Glutamatergic neuron (in vitro differentiated cells): ENCODE results near the gene FBLN1. TPM values are rescaled to one million over a fixed set of nuclear protein-coding genes. Genes with fewer than 3 reads are reported as not detected.

Experiments
- DNase-seq: peaks from one replicate; pipeline ENCODE4 v3.0.0; 2022
- H3K27ac Mint-ChIP-seq: one replicate; pipeline ENCODE4 v1.8.0; 2020; ENCODE audit warnings: mild to moderate bottlenecking, mixed read lengths, inconsistent platforms; ENCODE audit not compliant: unreplicated experiment
- H3K27me3 Mint-ChIP-seq: one replicate; pipeline ENCODE4 v1.8.0; 2020; ENCODE audit warnings: mild to moderate bottlenecking, moderate library complexity, mixed read lengths, inconsistent platforms; ENCODE audit not compliant: unreplicated experiment
- H3K36me3 Mint-ChIP-seq: one replicate; pipeline ENCODE4 v1.8.0; 2020; ENCODE audit warnings: mild to moderate bottlenecking, mixed read lengths, inconsistent platforms; ENCODE audit not compliant: unreplicated experiment
- H3K4me1 Mint-ChIP-seq: one replicate; pipeline ENCODE4 v1.8.0; 2020; ENCODE audit warnings: mild to moderate bottlenecking, low read depth, mixed read lengths, inconsistent platforms; ENCODE audit not compliant: unreplicated experiment
- H3K4me3 Mint-ChIP-seq: one replicate; pipeline ENCODE4 v1.8.0; 2020; ENCODE audit warnings: mild to moderate bottlenecking, mixed read lengths, inconsistent platforms; ENCODE audit not compliant: unreplicated experiment
- H3K9me3 Mint-ChIP-seq: one replicate; pipeline ENCODE4 v1.8.0; 2020; ENCODE audit warnings: mild to moderate bottlenecking, moderate library complexity, mixed read lengths, inconsistent platforms; ENCODE audit not compliant: unreplicated experiment
- CTCF ChIP-seq: fragments of 200-600 bp; sonication (generic); IDR thresholded peaks from one replicate; pipeline ENCODE4 v1.5.0; 2021; ENCODE audit not compliant: partially characterized antibody, unreplicated experiment
- total RNA-seq: library from RNA; stranded (reverse); fragmentation: NEBNext Ultra II Directional; extraction: Animal tissue kit (Norgen Biotek cat#: 25700); gene quantifications from one replicate; pipeline ENCODE4 v1.2.1, GENCODE V29; 2021; ENCODE audit not compliant: unreplicated experiment

Gene FBLN1
- total RNA-seq, 1 donor from 2014 or later = 184 TPM

GRCh38 chr22:45544588-45545170, 42.0 kb downstream of the FBLN1 start:
- no peak for DNase-seq
- Mint-ChIP-seq H3K27me3 (peaks cover 3% of the 10 kb centered on the region), H3K9me3 (peaks cover 12% of the 10 kb centered on the region), H3K4me1 (no peaks in the 10 kb centered on the region), H3K36me3 (no peaks in the 10 kb centered on the region), H3K4me3 (no peak overlapping the region), H3K27ac (no peak overlapping the region)
- no peak for TF ChIP-seq CTCF

GRCh38 chr22:45546333-45547015, 43.8 kb downstream of the FBLN1 start:
- Mint-ChIP-seq H3K4me1 (peaks cover 5% of the 10 kb centered on the region), H3K27ac (no peak overlapping the region), H3K36me3 (no peaks in the 10 kb centered on the region), H3K27me3 (peaks cover 4% of the 10 kb centered on the region), H3K4me3 (no peak overlapping the region), H3K9me3 (peaks cover 5% of the 10 kb centered on the region)
- no peak for DNase-seq
- no peak for TF ChIP-seq CTCF

GRCh38 chr22:45547016-45547345, 44.3 kb downstream of the FBLN1 start:
- H3K27ac Mint-ChIP-seq = no peak overlapping the region
- H3K9me3 Mint-ChIP-seq = peaks cover 4% of the 10 kb centered on the region
- peaks cover 9% of the 10 kb centered on the region for H3K4me1 Mint-ChIP-seq
- no peak for DNase-seq
- no peaks in the 10 kb centered on the region for H3K36me3 Mint-ChIP-seq
- peaks cover 6% of the 10 kb centered on the region for H3K27me3 Mint-ChIP-seq
- no peak for TF ChIP-seq CTCF
- no peak overlapping the region for H3K4me3 Mint-ChIP-seq

- Mint-ChIP-seq H3K36me3 (no peaks in the 10 kb centered on the region), H3K9me3 (peaks cover 6% of the 10 kb centered on the region), H3K4me1 (peaks cover 11% of the 10 kb centered on the region), H3K27ac (no peak overlapping the region), H3K4me3 (no peak overlapping the region), H3K27me3 (peaks cover 6% of the 10 kb centered on the region)
- TF ChIP-seq CTCF = no peak
- DNase-seq = no peak
These were observed 45.0 kb downstream of the FBLN1 start for GRCh38 chr22:45547731-45548130.

GRCh38 chr22:45548247-45548840, 45.7 kb downstream of the FBLN1 start:
- no peak for TF ChIP-seq CTCF
- Mint-ChIP-seq H3K27ac (no peak overlapping the region), H3K27me3 (peaks cover 6% of the 10 kb centered on the region), H3K9me3 (peaks cover 6% of the 10 kb centered on the region), H3K4me3 (no peak overlapping the region), H3K36me3 (no peaks in the 10 kb centered on the region), H3K4me1 (peaks cover 12% of the 10 kb centered on the region)
- DNase-seq = no peak
